WTC11 (cell line): ENCODE measurements around the gene MAP3K5. TPM values are rescaled to one million over a fixed set of nuclear protein-coding genes. Genes with fewer than 3 reads are reported as not detected.

Experiments used
- ATAC-seq: fragments of 200-7000 bp; cut with Tn5 transposase; 2 replicates; pipeline ENCODE4 v1.10.0; 2021; ENCODE audit warnings: mild to moderate bottlenecking, moderate library complexity
- CTCF ChIA-PET: fragments of 300-600 bp; sonication (Branson Sonifier 250); formaldehyde crosslinking; loops from one replicate; lab custom pipeline; 2021; ENCODE audit warnings: antibody characterized with exemption; lab: Charles Lee
- POLR2A ChIA-PET: fragments of 350-600 bp; sonication (Branson Sonifier 250); formaldehyde crosslinking; loops from one replicate; lab custom pipeline; 2021; ENCODE audit warnings: antibody characterized with exemption; lab: Charles Lee
- DNase-seq: peaks from one replicate; pipeline ENCODE4 v3.0.0; 2021; ENCODE audit warnings: low spot score
- H3K27ac Mint-ChIP-seq: 2 replicates; pipeline ENCODE4 v1.8.0; 2021; ENCODE audit warnings: mixed read lengths
- H3K27me3 Mint-ChIP-seq: 2 replicates; pipeline ENCODE4 v1.8.0; 2021; ENCODE audit warnings: low read depth, mild to moderate bottlenecking, moderate library complexity, mixed read lengths
- H3K36me3 Mint-ChIP-seq: 2 replicates; pipeline ENCODE4 v1.8.0; 2021; ENCODE audit warnings: mixed read lengths
- H3K4me1 Mint-ChIP-seq: 2 replicates; pipeline ENCODE4 v1.8.0; 2022; ENCODE audit warnings: mixed read lengths
- H3K4me3 Mint-ChIP-seq: 2 replicates; pipeline ENCODE4 v1.8.0; 2021; ENCODE audit warnings: mild to moderate bottlenecking, moderate library complexity, mixed read lengths
- H3K9me3 Mint-ChIP-seq: 2 replicates; pipeline ENCODE4 v1.8.0; 2021; ENCODE audit warnings: mixed read lengths
- ATF3 ChIP-seq: sonication (generic); formaldehyde crosslinking; conservative IDR thresholded peaks from 2 replicates; pipeline ENCODE4 v1.8.1; 2022; ENCODE audit warnings: mild to moderate bottlenecking, missing genetic modification reagents
- CDX4 ChIP-seq: fragments of 250-450 bp; sonication (Bioruptor Pico); IDR thresholded peaks from 2 replicates; pipeline ENCODE4 v1.9.0; 2021; ENCODE audit warnings: moderate library complexity, mild to moderate bottlenecking, inconsistent platforms, borderline replicate concordance
- HMGA2 ChIP-seq: fragments of 250-450 bp; sonication (Bioruptor Pico); IDR thresholded peaks from 2 replicates; pipeline ENCODE4 v1.4.0; 2021; ENCODE audit warnings: mild to moderate bottlenecking, moderate library complexity
- JAZF1 ChIP-seq: fragments of 250-450 bp; sonication (Bioruptor Pico); IDR thresholded peaks from 2 replicates; pipeline ENCODE4 v1.9.0; 2021; ENCODE audit warnings: moderate library complexity, mild to moderate bottlenecking, inconsistent platforms
- MYBL2 ChIP-seq: sonication (generic); formaldehyde crosslinking; IDR thresholded peaks from 2 replicates; pipeline ENCODE4 v1.8.1; 2023; ENCODE audit warnings: mild to moderate bottlenecking, moderate library complexity, missing genetic modification reagents
- NFE2L1 ChIP-seq: sonication (generic); formaldehyde crosslinking; IDR thresholded peaks from 2 replicates; pipeline ENCODE4 v1.8.1; 2023; ENCODE audit warnings: missing genetic modification reagents
- RORB ChIP-seq: fragments of 250-450 bp; sonication (Bioruptor Pico); IDR thresholded peaks from 2 replicates; pipeline ENCODE4 v1.9.0; 2021; ENCODE audit warnings: mild to moderate bottlenecking
- SP1 ChIP-seq: sonication (generic); formaldehyde crosslinking; conservative IDR thresholded peaks from 2 replicates; pipeline ENCODE4 v1.8.1; 2022; ENCODE audit warnings: missing genetic modification reagents
- ZNF281 ChIP-seq: sonication (generic); formaldehyde crosslinking; IDR thresholded peaks from 2 replicates; pipeline ENCODE4 v1.8.0; 2023; ENCODE audit warnings: mild to moderate bottlenecking, missing genetic modification reagents
- total RNA-seq: library from RNA; stranded (reverse); gene quantifications from 3 replicates; pipeline ENCODE4 v1.2.3, GENCODE V29; 2021
- TF ChIP-seq, protein P1 (sequence below): sonication (generic); formaldehyde crosslinking; IDR thresholded peaks from 2 replicates; pipeline ENCODE4 v1.8.1; 2022; ENCODE audit warnings: mild to moderate bottlenecking, missing genetic modification reagents, moderate library complexity, borderline replicate concordance
- TF ChIP-seq, protein P2 (sequence below): sonication (generic); formaldehyde crosslinking; IDR thresholded peaks from 2 replicates; pipeline ENCODE4 v1.8.1; 2022; ENCODE audit warnings: mild to moderate bottlenecking, moderate library complexity, missing genetic modification reagents
- TF ChIP-seq, protein P3 (sequence below): fragments of 250-450 bp; sonication (Bioruptor Pico); IDR thresholded peaks from 2 replicates; pipeline ENCODE4 v2.1.2; 2022; ENCODE audit warnings: mild to moderate bottlenecking, moderate library complexity
- TF ChIP-seq, protein P4 (sequence below): sonication (generic); formaldehyde crosslinking; IDR thresholded peaks from 2 replicates; pipeline ENCODE4 v1.8.1; 2023; ENCODE audit warnings: mild to moderate bottlenecking, moderate library complexity, missing genetic modification reagents
- TF ChIP-seq, protein P5 (sequence below): fragments of 200-600 bp; IDR thresholded peaks from 2 replicates; pipeline ENCODE4 v1.8.0; 2022; ENCODE audit warnings: antibody characterized with exemption

Gene MAP3K5
- total RNA-seq, 1 experiment from 2014 or later, result 1.6 TPM

DNA sequence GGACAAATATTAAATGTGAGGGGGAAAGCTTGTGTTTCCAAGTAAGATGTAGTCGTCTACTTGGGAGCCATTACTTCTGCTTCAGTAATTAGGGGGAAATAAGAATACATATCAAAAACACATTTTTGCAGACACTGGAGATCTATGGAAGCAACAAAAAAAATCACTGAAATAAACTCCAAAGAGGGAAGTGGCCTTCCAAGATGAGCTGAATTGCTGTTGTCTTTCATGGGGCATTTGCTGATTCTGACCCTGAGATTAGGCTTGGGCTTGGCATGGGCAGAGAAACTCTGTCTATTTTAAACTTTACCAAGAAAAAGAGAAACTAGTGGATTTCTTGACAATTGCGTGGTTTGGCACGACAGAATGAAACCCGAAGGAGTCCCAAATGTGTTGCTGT lies 120.1 kb downstream of the MAP3K5 start (continued):
- TF ChIP-seq MYBL2 (CRISPR knock-in tag), result no peak
- TF ChIP-seq ZNF281 (CRISPR knock-in tag), result no peak
- TF ChIP-seq, protein P1, sequence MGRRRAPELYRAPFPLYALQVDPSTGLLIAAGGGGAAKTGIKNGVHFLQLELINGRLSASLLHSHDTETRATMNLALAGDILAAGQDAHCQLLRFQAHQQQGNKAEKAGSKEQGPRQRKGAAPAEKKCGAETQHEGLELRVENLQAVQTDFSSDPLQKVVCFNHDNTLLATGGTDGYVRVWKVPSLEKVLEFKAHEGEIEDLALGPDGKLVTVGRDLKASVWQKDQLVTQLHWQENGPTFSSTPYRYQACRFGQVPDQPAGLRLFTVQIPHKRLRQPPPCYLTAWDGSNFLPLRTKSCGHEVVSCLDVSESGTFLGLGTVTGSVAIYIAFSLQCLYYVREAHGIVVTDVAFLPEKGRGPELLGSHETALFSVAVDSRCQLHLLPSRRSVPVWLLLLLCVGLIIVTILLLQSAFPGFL (CRISPR knock-in tag), result no peak
- no peak for TF ChIP-seq ATF3 (CRISPR knock-in tag)
- TF ChIP-seq, protein P2, sequence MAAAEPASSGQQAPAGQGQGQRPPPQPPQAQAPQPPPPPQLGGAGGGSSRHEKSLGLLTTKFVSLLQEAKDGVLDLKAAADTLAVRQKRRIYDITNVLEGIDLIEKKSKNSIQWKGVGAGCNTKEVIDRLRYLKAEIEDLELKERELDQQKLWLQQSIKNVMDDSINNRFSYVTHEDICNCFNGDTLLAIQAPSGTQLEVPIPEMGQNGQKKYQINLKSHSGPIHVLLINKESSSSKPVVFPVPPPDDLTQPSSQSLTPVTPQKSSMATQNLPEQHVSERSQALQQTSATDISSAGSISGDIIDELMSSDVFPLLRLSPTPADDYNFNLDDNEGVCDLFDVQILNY (CRISPR knock-in tag), result no peak
- TF ChIP-seq CDX4 (CRISPR knock-in tag), result no peak
- TF ChIP-seq, protein P3, sequence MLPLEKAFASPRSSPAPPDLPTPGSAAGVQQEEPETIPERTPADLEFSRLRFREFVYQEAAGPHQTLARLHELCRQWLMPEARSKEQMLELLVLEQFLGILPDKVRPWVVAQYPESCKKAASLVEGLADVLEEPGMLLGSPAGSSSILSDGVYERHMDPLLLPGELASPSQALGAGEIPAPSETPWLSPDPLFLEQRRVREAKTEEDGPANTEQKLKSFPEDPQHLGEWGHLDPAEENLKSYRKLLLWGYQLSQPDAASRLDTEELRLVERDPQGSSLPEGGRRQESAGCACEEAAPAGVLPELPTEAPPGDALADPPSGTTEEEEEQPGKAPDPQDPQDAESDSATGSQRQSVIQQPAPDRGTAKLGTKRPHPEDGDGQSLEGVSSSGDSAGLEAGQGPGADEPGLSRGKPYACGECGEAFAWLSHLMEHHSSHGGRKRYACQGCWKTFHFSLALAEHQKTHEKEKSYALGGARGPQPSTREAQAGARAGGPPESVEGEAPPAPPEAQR (CRISPR knock-in tag), result no peak
- TF ChIP-seq, protein P4, sequence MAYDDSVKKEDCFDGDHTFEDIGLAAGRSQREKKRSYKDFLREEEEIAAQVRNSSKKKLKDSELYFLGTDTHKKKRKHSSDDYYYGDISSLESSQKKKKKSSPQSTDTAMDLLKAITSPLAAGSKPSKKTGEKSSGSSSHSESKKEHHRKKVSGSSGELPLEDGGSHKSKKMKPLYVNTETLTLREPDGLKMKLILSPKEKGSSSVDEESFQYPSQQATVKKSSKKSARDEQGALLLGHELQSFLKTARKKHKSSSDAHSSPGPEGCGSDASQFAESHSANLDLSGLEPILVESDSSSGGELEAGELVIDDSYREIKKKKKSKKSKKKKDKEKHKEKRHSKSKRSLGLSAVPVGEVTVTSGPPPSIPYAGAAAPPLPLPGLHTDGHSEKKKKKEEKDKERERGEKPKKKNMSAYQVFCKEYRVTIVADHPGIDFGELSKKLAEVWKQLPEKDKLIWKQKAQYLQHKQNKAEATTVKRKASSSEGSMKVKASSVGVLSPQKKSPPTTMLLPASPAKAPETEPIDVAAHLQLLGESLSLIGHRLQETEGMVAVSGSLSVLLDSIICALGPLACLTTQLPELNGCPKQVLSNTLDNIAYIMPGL (CRISPR knock-in tag), result no peak
- TF ChIP-seq, protein P5, sequence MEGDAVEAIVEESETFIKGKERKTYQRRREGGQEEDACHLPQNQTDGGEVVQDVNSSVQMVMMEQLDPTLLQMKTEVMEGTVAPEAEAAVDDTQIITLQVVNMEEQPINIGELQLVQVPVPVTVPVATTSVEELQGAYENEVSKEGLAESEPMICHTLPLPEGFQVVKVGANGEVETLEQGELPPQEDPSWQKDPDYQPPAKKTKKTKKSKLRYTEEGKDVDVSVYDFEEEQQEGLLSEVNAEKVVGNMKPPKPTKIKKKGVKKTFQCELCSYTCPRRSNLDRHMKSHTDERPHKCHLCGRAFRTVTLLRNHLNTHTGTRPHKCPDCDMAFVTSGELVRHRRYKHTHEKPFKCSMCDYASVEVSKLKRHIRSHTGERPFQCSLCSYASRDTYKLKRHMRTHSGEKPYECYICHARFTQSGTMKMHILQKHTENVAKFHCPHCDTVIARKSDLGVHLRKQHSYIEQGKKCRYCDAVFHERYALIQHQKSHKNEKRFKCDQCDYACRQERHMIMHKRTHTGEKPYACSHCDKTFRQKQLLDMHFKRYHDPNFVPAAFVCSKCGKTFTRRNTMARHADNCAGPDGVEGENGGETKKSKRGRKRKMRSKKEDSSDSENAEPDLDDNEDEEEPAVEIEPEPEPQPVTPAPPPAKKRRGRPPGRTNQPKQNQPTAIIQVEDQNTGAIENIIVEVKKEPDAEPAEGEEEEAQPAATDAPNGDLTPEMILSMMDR, result no peak

- no peak overlapping the region for H3K27ac Mint-ChIP-seq
- H3K4me3 Mint-ChIP-seq, result no peak overlapping the region
- ChIA-PET CTCF (no interaction called here), POLR2A (no interaction called here)
- ATAC-seq (no peak), DNase-seq (no peak)
- H3K9me3 Mint-ChIP-seq, result no peaks in the 10 kb centered on the region
- no peaks in the 10 kb centered on the region for H3K4me1 Mint-ChIP-seq
- H3K36me3 Mint-ChIP-seq, result no peaks in the 10 kb centered on the region
- no peaks in the 10 kb centered on the region for H3K27me3 Mint-ChIP-seq
- TF ChIP-seq, protein P5, result no peak
- TF ChIP-seq HMGA2 (CRISPR knock-in tag) (no peak), JAZF1 (CRISPR knock-in tag) (no peak), NFE2L1 (CRISPR knock-in tag) (no peak), RORB (no peak), SP1 (no peak)
- TF ChIP-seq, protein P3 (CRISPR knock-in tag), result no peak
- TF ChIP-seq, protein P1 (CRISPR knock-in tag), result no peak
These were observed 123.0 kb downstream of the MAP3K5 start for GRCh38 chr6:136669299-136669699.
